Right lobe of liver (tissue), 6 donors: ENCODE data around the gene DOHH. TPM values are rescaled to one million over a fixed set of nuclear protein-coding genes. Genes with fewer than 3 reads are reported as not detected.

Source experiments
- ATAC-seq, 4 donors: fragments of 200-7000 bp; cut with Tn5 transposase; one replicate each; pipeline ENCODE4 v1.9.1; 2020; ENCODE audit warnings: mild to moderate bottlenecking in 4 of 4, moderate library complexity in 4 of 4
- DNase-seq, 3 donors: peaks; one replicate each; pipeline ENCODE4 v3.0.0-alpha.2; 2020
- H3K27ac ChIP-seq, 3 donors: fragments of 200-600 bp; one replicate each; pipeline ENCODE4 v1.8.0; 2022
- H3K27me3 ChIP-seq, 2 donors: fragments of 200-600 bp; one replicate each; pipeline ENCODE4 v1.8.0; 2022
- H3K36me3 ChIP-seq, 4 donors: fragments of 200-600 bp; sonication (generic) in 1 of 4; one replicate each; pipeline versions ENCODE4 v1.5.1 to v1.8.0; 2017 to 2022; ENCODE audit warnings: control low read depth in 1 of 4
- H3K4me1 ChIP-seq, 4 donors: fragments of 200-600 bp; sonication (generic) in 1 of 4; one replicate each; pipeline versions ENCODE4 v1.5.1 to v1.8.0; 2017 to 2022; ENCODE audit warnings: control low read depth in 1 of 4
- H3K4me3 ChIP-seq, 3 donors: fragments of 200-600 bp; one replicate each; pipeline ENCODE4 v1.8.0; 2022
- H3K9me3 ChIP-seq, 4 donors: fragments of 200-600 bp; sonication (generic) in 1 of 4; one replicate each; pipeline versions ENCODE4 v1.5.1 to v1.8.0; 2017 to 2022; ENCODE audit warnings: control low read depth in 1 of 4
- POLR2A ChIP-seq: fragments of 450-650 bp; IDR thresholded peaks from one replicate; pipeline ENCODE4 v1.6.1; 2017; ENCODE audit warnings: antibody characterized with exemption, mild to moderate bottlenecking
- WGBS: methylation state at CpG from one replicate; pipeline ENCODE4 v1.1.6; 2018; ENCODE audit warnings: low coverage, low lambda C conversion rate; ENCODE audit not compliant: insufficient coverage; ENCODE audit errors: missing lambda C conversion rate; 5-methylcytosine and 5-hydroxymethylcytosine counted together
- intact Hi-C, 2 donors: fragments of 100-400 bp; cut with DNase I; formaldehyde crosslinking; loops; one replicate each; pipeline versions ENCODE4 v1.11.2 to v1.14.1; 2022
- total RNA-seq, 6 experiments: library from RNA; depleted of rRNA in 2 of 6; stranded (reverse); fragments of >200 nt in 2 of 6; fragmentation: NEBNext Ultra II Directional in 3 of 6; extraction: Animal tissue kit (Norgen Biotek cat#: 25700) in 3 of 6; gene quantifications; one replicate each; pipeline versions ENCODE4 v1.1.0 to v1.2.4, GENCODE V29; 2016 to 2023
- TF ChIP-seq, protein P1 (sequence below), 4 donors: fragments of 200-600 bp in 3 of 4; fragments of 450-650 bp in 1 of 4; IDR thresholded peaks; one replicate each; pipeline versions ENCODE4 v1.5.1 to v1.8.0; 2016 to 2022; ENCODE audit warnings: antibody characterized with exemption in 4 of 4, mild to moderate bottlenecking in 2 of 4
- donor health status: DM: no; HTN: yes; CAD: no.
- donor health status: DM: no; HTN: no; CAD: no.
- donor health status: DM: no; HTN: no; CAD: no.
- donor health status: DM: no; HTN: yes; CAD: no.
- donor health status: DM: no; HTN: yes; CAD: no.

The DOHH gene
- total RNA-seq, 6 experiments from 2014 or later, result 3.7 to 16.7 (median 4.9) TPM

DNA sequence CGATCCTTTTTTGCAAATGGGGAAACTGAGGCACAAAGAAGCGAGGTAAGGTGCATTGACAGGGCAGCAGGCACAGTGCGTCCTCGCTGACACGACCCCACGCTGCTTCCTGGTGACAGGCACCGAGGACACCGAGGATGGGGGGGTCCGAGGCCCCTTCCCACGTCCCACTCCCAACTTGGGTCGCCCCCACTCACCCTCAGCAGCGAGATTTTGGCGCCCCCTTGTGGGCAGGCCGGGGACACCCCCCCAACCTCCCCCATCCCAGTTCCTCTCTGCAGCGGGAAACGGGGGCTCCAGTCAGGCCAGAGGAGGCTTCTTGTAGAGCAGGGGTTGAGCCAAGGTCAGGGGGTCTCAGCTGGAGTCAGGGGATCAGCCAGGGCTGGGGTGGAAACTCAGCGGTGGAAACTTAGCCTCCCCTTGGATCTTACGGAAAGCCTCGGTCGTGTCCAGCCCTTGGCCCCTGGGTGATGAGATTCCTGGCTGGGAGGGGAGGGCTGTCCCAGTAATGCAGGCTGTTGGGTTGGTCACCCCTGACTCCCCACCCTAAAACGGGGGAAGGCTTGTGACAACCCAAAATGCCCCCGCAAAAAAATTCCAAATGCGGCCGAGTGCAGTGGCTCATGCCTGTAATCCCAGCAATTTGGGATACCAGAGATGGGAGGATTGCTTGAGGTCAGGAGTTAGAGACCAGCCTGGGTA is 28.4 kb downstream of the DOHH start:
- no peaks in the 10 kb centered on the region for H3K27me3 ChIP-seq
- intact Hi-C loops, result no loop called here
- no peak overlapping the region for H3K4me3 ChIP-seq
- TF ChIP-seq, protein P1, sequence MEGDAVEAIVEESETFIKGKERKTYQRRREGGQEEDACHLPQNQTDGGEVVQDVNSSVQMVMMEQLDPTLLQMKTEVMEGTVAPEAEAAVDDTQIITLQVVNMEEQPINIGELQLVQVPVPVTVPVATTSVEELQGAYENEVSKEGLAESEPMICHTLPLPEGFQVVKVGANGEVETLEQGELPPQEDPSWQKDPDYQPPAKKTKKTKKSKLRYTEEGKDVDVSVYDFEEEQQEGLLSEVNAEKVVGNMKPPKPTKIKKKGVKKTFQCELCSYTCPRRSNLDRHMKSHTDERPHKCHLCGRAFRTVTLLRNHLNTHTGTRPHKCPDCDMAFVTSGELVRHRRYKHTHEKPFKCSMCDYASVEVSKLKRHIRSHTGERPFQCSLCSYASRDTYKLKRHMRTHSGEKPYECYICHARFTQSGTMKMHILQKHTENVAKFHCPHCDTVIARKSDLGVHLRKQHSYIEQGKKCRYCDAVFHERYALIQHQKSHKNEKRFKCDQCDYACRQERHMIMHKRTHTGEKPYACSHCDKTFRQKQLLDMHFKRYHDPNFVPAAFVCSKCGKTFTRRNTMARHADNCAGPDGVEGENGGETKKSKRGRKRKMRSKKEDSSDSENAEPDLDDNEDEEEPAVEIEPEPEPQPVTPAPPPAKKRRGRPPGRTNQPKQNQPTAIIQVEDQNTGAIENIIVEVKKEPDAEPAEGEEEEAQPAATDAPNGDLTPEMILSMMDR (IDR thresholded peaks at IDR 0.05), result peak; percentile 70 to 88 (median 79)
- TF ChIP-seq POLR2A, result no peak
- H3K4me1 ChIP-seq, result peaks cover 0 to 13% (median 6%) of the 10 kb centered on the region in 4 donors
- H3K36me3 ChIP-seq, result no peaks in the 10 kb centered on the region
- H3K27ac ChIP-seq, result no peak overlapping the region
- DNase-seq, result no peak
- peak; percentile 32 to 46 (median 40) for ATAC-seq
- WGBS, result 10% methylated on average over 11 of the region's 24 CpGs
- H3K9me3 ChIP-seq, result no peaks in the 10 kb centered on the region

GRCh38 chr19:3470500-3471128 is 29.9 kb downstream of the DOHH start:
- Histone ChIP-seq H3K4me1 (peaks cover 0 to 13% (median 6%) of the 10 kb centered on the region in 4 donors), H3K36me3 (no peaks in the 10 kb centered on the region), H3K27ac (no peak overlapping the region), H3K4me3 (no peak overlapping the region), H3K27me3 (no peaks in the 10 kb centered on the region), H3K9me3 (no peaks in the 10 kb centered on the region)
- ATAC-seq (no peak), DNase-seq (no peak)
- intact Hi-C loops, result no loop called here
- TF ChIP-seq, protein P1 (IDR thresholded peaks at IDR 0.05), result no peak
- no peak for TF ChIP-seq POLR2A
- WGBS, result 54% methylated on average over 8 of the region's 11 CpGs

DNA sequence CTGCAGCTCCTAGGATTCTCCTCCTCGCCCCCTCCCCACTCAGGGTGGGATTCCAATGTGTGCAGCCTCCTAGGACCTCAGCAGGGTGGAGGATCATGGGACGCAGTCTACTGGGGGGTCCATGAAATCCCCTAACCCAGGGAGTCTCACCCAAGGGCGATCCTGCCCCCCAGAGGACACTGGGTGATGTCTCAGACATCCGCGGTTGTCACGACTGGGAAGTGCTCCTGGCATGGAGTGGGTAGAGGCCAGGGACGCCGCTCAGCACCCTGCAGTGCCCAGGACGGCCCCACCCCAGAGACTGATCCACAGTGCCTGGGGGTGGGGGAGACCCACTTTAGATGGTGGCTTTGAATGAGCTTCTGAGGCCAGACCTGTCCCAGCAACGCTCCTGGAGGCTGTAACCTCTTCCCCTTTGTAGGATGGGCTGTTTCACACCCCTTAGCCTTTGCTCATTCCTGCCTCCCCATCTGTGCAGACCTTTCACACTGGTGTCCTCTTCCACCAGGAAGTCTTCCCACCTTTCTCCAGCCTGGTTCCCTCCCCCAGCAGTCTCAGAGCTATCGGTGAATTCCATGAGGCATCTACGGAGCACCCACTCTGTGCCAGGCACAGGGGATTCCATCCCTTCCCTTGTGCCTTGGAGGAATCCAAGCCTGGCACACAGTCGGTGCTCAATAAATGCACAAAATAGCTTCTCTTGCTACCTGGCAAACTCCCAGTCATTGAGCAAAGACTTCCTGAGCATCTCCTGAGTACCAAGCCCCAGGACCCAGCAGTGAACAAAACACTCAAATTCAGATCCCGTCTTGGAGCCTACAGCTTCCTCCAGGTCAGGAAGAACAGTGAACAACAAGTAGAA is 30.6 kb downstream of the DOHH start:
- Histone ChIP-seq H3K27me3 (no peaks in the 10 kb centered on the region), H3K4me3 (no peak overlapping the region), H3K4me1 (peaks cover 0 to 13% (median 6%) of the 10 kb centered on the region in 4 donors), H3K27ac (no peak overlapping the region), H3K36me3 (no peaks in the 10 kb centered on the region), H3K9me3 (no peaks in the 10 kb centered on the region)
- no peak for TF ChIP-seq POLR2A
- TF ChIP-seq, protein P1 (IDR thresholded peaks at IDR 0.05), result peak in 3 of 4 donors; percentile 15 to 24 (median 20)
- no peak for DNase-seq
- WGBS, result 45% methylated on average over 4 of the region's 14 CpGs
- peak in 3 of 4 donors; percentile 11 to 29 (median 13) for ATAC-seq
- intact Hi-C loops, result no loop called here

DNA sequence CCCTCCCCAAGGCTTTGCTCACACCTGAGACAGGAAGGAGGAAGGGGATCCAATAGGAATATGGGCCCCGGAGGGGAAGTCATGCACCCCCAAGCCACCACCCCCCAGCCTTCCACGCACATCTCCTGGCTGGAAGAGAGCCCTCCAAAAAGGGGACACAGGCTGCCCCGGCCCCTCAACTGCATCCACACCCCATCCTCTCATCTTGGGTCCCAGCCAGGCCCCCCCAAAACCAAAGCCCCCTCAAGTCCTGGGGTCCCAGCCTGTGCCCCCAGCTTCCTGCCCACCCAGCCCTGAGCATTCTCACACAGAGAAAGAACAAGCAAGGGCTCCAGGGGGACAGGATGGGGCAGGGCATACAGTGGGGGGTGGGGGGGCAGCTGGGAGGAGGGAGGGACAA is 32.3 kb downstream of the DOHH start:
- no CpG with 5 or more reads among the region's 3 CpGs for WGBS

More for the DNA sequence above, 32.3 kb downstream of the DOHH start:
- H3K27ac ChIP-seq, result peak overlapping the region in 1 of 3 donors; percentile 46
- H3K4me1 ChIP-seq, result peaks cover 0 to 11% (median 2%) of the 10 kb centered on the region in 4 donors
- H3K9me3 ChIP-seq, result no peaks in the 10 kb centered on the region
- H3K4me3 ChIP-seq, result no peak overlapping the region
- TF ChIP-seq, protein P1 (IDR thresholded peaks at IDR 0.05), result no peak
- TF ChIP-seq POLR2A, result no peak
- H3K27me3 ChIP-seq, result no peaks in the 10 kb centered on the region
- ATAC-seq (peak in 1 of 4 donors; percentile 1), DNase-seq (no peak)
- intact Hi-C loops, result no loop called here
- peaks cover 0 to 2% (median under 1%) of the 10 kb centered on the region in 4 donors for H3K36me3 ChIP-seq
